ENCODE measurements around the gene NLRP2B. TPM values are rescaled to one million over a fixed set of nuclear protein-coding genes. Genes with fewer than 3 reads are reported as not detected.
"Not testable (repeated sequence)": the region's sequence is repeated elsewhere in the genome, so short reads cannot be mapped to it uniquely, and the experiment has no call there.

The NLRP2B gene
- total RNA-seq: under 1 TPM in 1 of 4 donors, not detected in 3; 0.16 TPM

- Histone ChIP-seq H3K4me3 (no peak within 1 kb of the TSS), H3K9me3 (no peaks in the 10 kb centered on the region), H3K36me3 (no peaks in the 10 kb centered on the region), H3K4me1 (no peaks in the 10 kb centered on the region), H3K27me3 (no peaks in the 10 kb centered on the region), H3K27ac (no peak within 1 kb of the TSS)
- DNase-seq: no peak
- WGBS, 2 donors (ENCODE audit: low coverage in 1 of 2): 84% methylated on average over 6 of the region's 6 CpGs; no CpG with 5 or more reads in 1 of the 2 donors
- in situ Hi-C loops (cut with MboI; ENCODE audit: low pct_ligation_motif_present in 1 of 4, low pct_unique_long_range_greater_than_20kb in 1 of 4, low sequenced_read_pairs in 3 of 4): no loop called here
- no peak for TF ChIP-seq POLR2A (IDR thresholded peaks at IDR 0.05)
- TF ChIP-seq CTCF (IDR thresholded peaks at IDR 0.05): no peak
- TF ChIP-seq POLR2AphosphoS5 (IDR thresholded peaks at IDR 0.05): no peak
- TF ChIP-seq EP300 (IDR thresholded peaks at IDR 0.05; ENCODE audit: low read depth): no peak
- intact Hi-C loops (cut with DNase I; ENCODE audit: low total_unique reads): loop anchor here (10.0 kb wide), 1 partner anchor 55 kb away; no protein-coding TSS in a partner anchor
Measured at GRCh38 chrX:57680160-57680559, at the start of gene NLRP2B. Gene NLRP2B (minus strand): TSS chrX:57680260.

- H3K27me3 ChIP-seq; intact Hi-C loops (cut with DNase I; ENCODE audit: low total_unique reads); DNase-seq; H3K36me3 ChIP-seq; H3K27ac ChIP-seq; H3K4me3 ChIP-seq; in situ Hi-C loops (cut with MboI; ENCODE audit: low pct_ligation_motif_present in 1 of 4, low pct_unique_long_range_greater_than_20kb in 1 of 4, low sequenced_read_pairs in 3 of 4); H3K9me3 ChIP-seq; H3K4me1 ChIP-seq: not testable (repeated sequence)
- 92 to 100% methylated on average over 2 to 3 of the region's 3 CpGs for WGBS, 2 donors (ENCODE audit: low coverage in 1 of 2)
Measured at GRCh38 chrX:57725995-57726394, 45.9 kb upstream of the NLRP2B start.

GRCh38 chrX:57681341-57681740, 1.3 kb upstream of the NLRP2B start:
- TF ChIP-seq CTCF (IDR thresholded peaks at IDR 0.05): no peak
- no peak for TF ChIP-seq POLR2A (IDR thresholded peaks at IDR 0.05)
- TF ChIP-seq POLR2AphosphoS5 (IDR thresholded peaks at IDR 0.05): no peak
- TF ChIP-seq EP300 (IDR thresholded peaks at IDR 0.05; ENCODE audit: low read depth): no peak
- no peak for DNase-seq
- Histone ChIP-seq H3K27me3 (no peaks in the 10 kb centered on the region), H3K9me3 (no peaks in the 10 kb centered on the region), H3K36me3 (no peaks in the 10 kb centered on the region), H3K4me1 (no peaks in the 10 kb centered on the region), H3K4me3 (no peak overlapping the region), H3K27ac (no peak overlapping the region)
- WGBS, 2 donors (ENCODE audit: low coverage in 1 of 2): 20 to 57% methylated on average over 1 to 2 of the region's 2 CpGs
- intact Hi-C loops (cut with DNase I; ENCODE audit: low total_unique reads) (loop anchor here (10.0 kb wide), 1 partner anchor 57 kb away; no protein-coding TSS in a partner anchor), in situ Hi-C loops (cut with MboI; ENCODE audit: low pct_ligation_motif_present in 1 of 4, low pct_unique_long_range_greater_than_20kb in 1 of 4, low sequenced_read_pairs in 3 of 4) (no loop called here)

GRCh38 chrX:57678686-57679428, 1.2 kb downstream of the NLRP2B start:
- intact Hi-C loops (cut with DNase I; ENCODE audit: low total_unique reads): no loop called here
- no peaks in the 10 kb centered on the region for H3K9me3 ChIP-seq
- no peak for DNase-seq
- no peaks in the 10 kb centered on the region for H3K36me3 ChIP-seq
- 90% methylated on average over 37 of the region's 37 CpGs; no CpG with 5 or more reads in 1 of the 2 donors for WGBS, 2 donors (ENCODE audit: low coverage in 1 of 2)
- no peaks in the 10 kb centered on the region for H3K27me3 ChIP-seq
- no peak overlapping the region for H3K27ac ChIP-seq
- H3K4me3 ChIP-seq: no peak overlapping the region
- TF ChIP-seq POLR2AphosphoS5 (IDR thresholded peaks at IDR 0.05) (no peak), POLR2A (IDR thresholded peaks at IDR 0.05) (no peak), CTCF (IDR thresholded peaks at IDR 0.05) (no peak), EP300 (IDR thresholded peaks at IDR 0.05; ENCODE audit: low read depth) (no peak)
- H3K4me1 ChIP-seq: no peaks in the 10 kb centered on the region
- in situ Hi-C loops (cut with MboI; ENCODE audit: low pct_ligation_motif_present in 1 of 4, low pct_unique_long_range_greater_than_20kb in 1 of 4, low sequenced_read_pairs in 3 of 4): no loop called here

Measured in transverse colon (tissue), 4 donors.